Ovary (tissue), 9 donors: ENCODE measurements around the gene TBC1D22B. TPM values are rescaled to one million over a fixed set of nuclear protein-coding genes. Genes with fewer than 3 reads are reported as not detected.
"Not testable (repeated sequence)": the region's sequence is repeated elsewhere in the genome, so short reads cannot be mapped to it uniquely, and the experiment has no call there.

Experiments
- DNase-seq, 5 donors: peaks; one replicate each; pipeline ENCODE4 v3.0.0-alpha.2; 2019 to 2020
- H3K27ac ChIP-seq, 2 donors: fragments of 200-600 bp; one replicate each; pipeline versions ENCODE4 v1.5.1 to v1.8.0; 2019 to 2022
- H3K27me3 ChIP-seq: fragments of 200-600 bp; one replicate; pipeline ENCODE4 v1.8.0; 2022
- H3K36me3 ChIP-seq: fragments of 200-600 bp; sonication (generic); one replicate; pipeline ENCODE4 v1.5.1; 2019
- H3K4me1 ChIP-seq: one replicate; pipeline ENCODE4 v1.8.1; 2013; ENCODE audit warnings: mild to moderate bottlenecking, moderate library complexity; ENCODE audit not compliant: insufficient read depth
- H3K4me3 ChIP-seq: fragments of 200-600 bp; sonication (generic); one replicate; pipeline ENCODE4 v1.5.1; 2017
- H3K9me3 ChIP-seq, 2 donors: fragments of 200-600 bp in 1 of 2; sonication (generic) in 1 of 2; one replicate each; pipeline versions ENCODE4 v1.5.1 to v1.8.1; 2013 to 2019; ENCODE audit warnings: mild to moderate bottlenecking in 1 of 2, moderate library complexity in 1 of 2
- EP300 ChIP-seq: sonication (generic); formaldehyde crosslinking; IDR thresholded peaks from one replicate; pipeline ENCODE4 v1.6.1; 2017; ENCODE audit warnings: antibody characterized with exemption
- POLR2A ChIP-seq: fragments of 450-650 bp; IDR thresholded peaks from one replicate; pipeline ENCODE4 v1.6.1; 2017; ENCODE audit warnings: antibody characterized with exemption, mild to moderate bottlenecking, moderate library complexity
- WGBS, 3 donors: extraction: QIAGEN DNeasy Blood & Tissue Kit in 1 of 3; methylation state at CpG; one replicate each; pipeline versions ENCODE4 v1.1.5 to v1.1.7; 2013 to 2017; 5-methylcytosine and 5-hydroxymethylcytosine counted together
- intact Hi-C, 4 donors: fragments of 100-400 bp; cut with DNase I; formaldehyde crosslinking; loops; one replicate each; pipeline versions ENCODE4 v1.11.0 to v1.15.1; 2022 to 2023
- polyA plus RNA-seq, 2 donors: library from polyadenylated mRNA; stranded (reverse); fragments of 200-250 nt in 1 of 2; fragments of 350-450 nt in 1 of 2; fragmentation: Illumina TruSeq in 1 of 2; extraction: RNeasy Lipid Tissue Mini Kit (QIAGEN cat#74804) in 1 of 2; gene quantifications; one replicate each; pipeline ENCODE4 v1.2.3, GENCODE V29; 2013 to 2014
- total RNA-seq, 7 donors: library from RNA; depleted of rRNA in 2 of 7; stranded (reverse); fragments of >200 nt in 2 of 7; fragmentation: NEBNext Ultra II Directional in 3 of 7; extraction: Animal tissue kit (Norgen Biotek cat#: 25700) in 3 of 7; gene quantifications; one replicate each; pipeline versions ENCODE4 v1.1.0 to v1.2.4, GENCODE V29; 2016 to 2023
- TF ChIP-seq, protein P1 (sequence below), 3 donors: fragments of 450-650 bp in 2 of 3; fragments of 200-600 bp in 1 of 3; IDR thresholded peaks; one replicate each; pipeline versions ENCODE4 v1.5.1 to v1.8.0; 2016 to 2022; ENCODE audit warnings: antibody characterized with exemption in 3 of 3, mild to moderate bottlenecking in 1 of 3
- donor health status: DM: no; HTN: no; CAD: no; lungs with moderate emphysema.
- donor health status: DM: no; HTN: no; CAD: no.
- donor health status: Bipolar disorder and iron deficiency.
- donor health status: DM: yes; HTN: yes; CAD: no.
- donor health status: DM: no; HTN: no; CAD: no.
- donor health status: DM: yes; HTN: yes; CAD: no.

Gene TBC1D22B
- total and polyA plus RNA-seq, 9 donors, result 7.4 to 17.7 (median 12.8) TPM

DNA sequence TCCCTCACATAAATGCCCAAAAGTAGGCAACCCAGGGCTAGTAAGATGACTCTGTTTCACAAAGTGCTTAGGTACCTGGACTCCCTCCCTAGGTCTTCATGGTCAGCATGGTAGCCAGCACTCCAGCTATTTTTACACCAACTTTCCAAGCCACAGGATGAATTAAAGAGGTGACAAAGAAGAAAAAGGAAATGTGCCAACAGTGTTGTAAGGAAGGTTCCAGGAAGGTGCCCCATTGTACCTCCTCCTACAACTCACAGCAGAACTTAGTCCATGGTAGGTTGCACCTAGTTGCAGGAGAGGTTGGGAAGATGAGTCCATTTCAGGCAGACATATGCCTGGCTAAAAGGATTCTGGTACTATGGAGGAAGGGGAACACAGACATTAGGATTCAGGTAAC is 76.5 kb downstream of the TBC1D22B start:
- intact Hi-C loops, result no loop called here
- no peaks in the 10 kb centered on the region for H3K9me3 ChIP-seq
- no peaks in the 10 kb centered on the region for H3K27me3 ChIP-seq
- no peak overlapping the region for H3K4me3 ChIP-seq
- H3K36me3 ChIP-seq, result no peaks in the 10 kb centered on the region
- no peak overlapping the region for H3K27ac ChIP-seq
- no peaks in the 10 kb centered on the region for H3K4me1 ChIP-seq
- DNase-seq, result no peak
- TF ChIP-seq EP300 (no peak), POLR2A (no peak)
- TF ChIP-seq, protein P1, sequence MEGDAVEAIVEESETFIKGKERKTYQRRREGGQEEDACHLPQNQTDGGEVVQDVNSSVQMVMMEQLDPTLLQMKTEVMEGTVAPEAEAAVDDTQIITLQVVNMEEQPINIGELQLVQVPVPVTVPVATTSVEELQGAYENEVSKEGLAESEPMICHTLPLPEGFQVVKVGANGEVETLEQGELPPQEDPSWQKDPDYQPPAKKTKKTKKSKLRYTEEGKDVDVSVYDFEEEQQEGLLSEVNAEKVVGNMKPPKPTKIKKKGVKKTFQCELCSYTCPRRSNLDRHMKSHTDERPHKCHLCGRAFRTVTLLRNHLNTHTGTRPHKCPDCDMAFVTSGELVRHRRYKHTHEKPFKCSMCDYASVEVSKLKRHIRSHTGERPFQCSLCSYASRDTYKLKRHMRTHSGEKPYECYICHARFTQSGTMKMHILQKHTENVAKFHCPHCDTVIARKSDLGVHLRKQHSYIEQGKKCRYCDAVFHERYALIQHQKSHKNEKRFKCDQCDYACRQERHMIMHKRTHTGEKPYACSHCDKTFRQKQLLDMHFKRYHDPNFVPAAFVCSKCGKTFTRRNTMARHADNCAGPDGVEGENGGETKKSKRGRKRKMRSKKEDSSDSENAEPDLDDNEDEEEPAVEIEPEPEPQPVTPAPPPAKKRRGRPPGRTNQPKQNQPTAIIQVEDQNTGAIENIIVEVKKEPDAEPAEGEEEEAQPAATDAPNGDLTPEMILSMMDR (IDR thresholded peaks at IDR 0.05), result no peak

DNA sequence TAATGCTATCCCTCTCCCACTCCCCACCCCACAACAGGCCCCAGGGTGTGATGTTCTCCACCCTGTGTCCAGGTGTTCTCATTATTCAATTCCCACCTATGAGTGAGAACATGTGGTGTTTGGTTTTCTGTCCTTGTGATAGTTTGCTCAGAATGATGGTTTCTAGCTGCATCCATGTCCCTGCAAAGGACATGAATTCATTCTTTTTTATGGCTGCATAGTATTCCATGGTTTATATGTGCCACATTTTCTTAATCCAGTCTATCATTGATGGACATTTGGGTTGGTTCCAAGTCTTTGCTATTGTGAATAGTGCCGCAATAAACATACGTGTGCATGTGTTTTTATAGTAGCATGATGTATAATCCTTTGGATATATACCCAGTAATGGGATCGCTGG is 80.7 kb downstream of the TBC1D22B start:
- 95 to 98% (median 96%) methylated on average over 3 of the region's 3 CpGs for WGBS, 3 donors
- H3K36me3 ChIP-seq, H3K4me3 ChIP-seq, H3K27ac ChIP-seq, H3K4me1 ChIP-seq, intact Hi-C loops, DNase-seq, H3K9me3 ChIP-seq, H3K27me3 ChIP-seq: not testable (repeated sequence)

DNA sequence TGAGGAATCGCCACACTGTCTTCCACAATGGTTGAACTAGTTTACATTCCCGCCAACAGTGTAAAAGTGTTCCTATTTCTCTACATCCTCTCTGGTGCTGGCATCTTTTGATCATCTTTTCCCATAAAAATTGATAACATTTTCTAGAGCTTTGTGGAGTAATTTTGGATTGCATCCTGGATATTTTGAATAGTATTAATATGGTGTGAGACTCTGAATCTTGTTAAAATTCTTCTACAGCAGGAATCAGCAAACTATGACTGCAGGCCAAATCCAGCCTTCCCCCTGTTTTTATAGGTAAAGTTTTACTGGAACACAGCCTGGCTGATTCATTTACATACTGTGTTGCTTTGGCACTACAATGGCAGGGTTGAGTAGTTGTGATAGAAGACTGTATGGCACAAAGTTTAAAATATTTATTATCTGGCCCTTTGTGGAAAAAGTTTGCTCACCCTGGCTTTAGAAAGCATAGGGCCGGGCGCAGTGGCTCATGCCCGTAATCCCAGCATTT is 81.2 kb downstream of the TBC1D22B start:
- Histone ChIP-seq H3K4me3 (no peak overlapping the region), H3K27me3 (no peaks in the 10 kb centered on the region), H3K9me3 (no peaks in the 10 kb centered on the region), H3K4me1 (no peaks in the 10 kb centered on the region), H3K27ac (no peak overlapping the region), H3K36me3 (no peaks in the 10 kb centered on the region)
- DNase-seq, result no peak
- TF ChIP-seq, protein P1 (IDR thresholded peaks at IDR 0.05), result no peak
- no peak for TF ChIP-seq POLR2A
- no peak for TF ChIP-seq EP300
- intact Hi-C loops, result no loop called here
- 96 to 99% (median 97%) methylated on average over 5 of the region's 5 CpGs for WGBS, 3 donors

DNA sequence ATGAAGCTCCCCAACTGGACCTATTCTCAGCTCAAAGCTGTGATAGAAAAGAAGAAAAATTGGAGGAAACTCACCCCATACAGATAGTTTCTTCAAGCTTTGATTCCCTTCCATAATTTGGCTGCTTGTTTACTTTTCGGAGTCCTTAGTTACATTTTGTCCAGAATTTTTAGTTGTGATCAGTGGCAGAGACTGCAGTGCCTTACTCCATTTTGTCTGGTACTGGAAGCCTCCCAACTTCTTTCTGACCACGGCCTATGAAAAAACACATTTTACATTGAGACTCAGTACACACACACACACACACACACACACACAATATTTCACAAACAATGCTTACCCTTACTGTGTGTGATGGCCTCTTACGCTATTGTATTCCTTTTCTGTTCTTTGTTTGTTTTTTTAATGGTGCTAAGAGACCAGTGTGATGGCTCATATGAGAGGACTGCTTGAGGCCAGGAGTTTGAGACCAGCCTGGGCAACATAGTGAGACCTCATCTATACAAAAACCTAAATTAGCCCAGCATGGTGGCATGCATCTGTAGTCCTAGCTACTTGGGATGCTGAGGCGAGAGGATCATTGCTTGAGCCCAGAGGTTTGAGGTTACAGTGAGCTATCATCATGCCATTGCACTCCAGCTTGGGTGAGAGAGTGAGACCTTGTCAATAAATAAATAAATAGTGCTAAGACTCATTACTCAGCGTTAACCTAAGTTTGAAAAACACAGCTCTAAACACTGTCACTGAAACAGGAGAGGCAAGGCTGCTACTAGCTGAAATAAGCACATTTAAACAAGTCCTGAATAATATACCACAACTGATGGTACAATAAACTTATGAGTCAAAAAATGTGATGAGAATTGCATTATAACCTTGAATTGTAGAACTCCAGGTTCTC is 82.4 kb downstream of the TBC1D22B start:
- Histone ChIP-seq H3K36me3 (no peaks in the 10 kb centered on the region), H3K4me3 (no peak overlapping the region), H3K27me3 (no peaks in the 10 kb centered on the region), H3K4me1 (no peaks in the 10 kb centered on the region), H3K9me3 (no peaks in the 10 kb centered on the region), H3K27ac (no peak overlapping the region)
- intact Hi-C loops, result no loop called here
- TF ChIP-seq, protein P1 (IDR thresholded peaks at IDR 0.05), result no peak
- TF ChIP-seq EP300 (no peak), POLR2A (no peak)
- DNase-seq, result no peak
- WGBS, 3 donors, result 79 to 88% (median 86%) methylated on average over 5 of the region's 5 CpGs

DNA sequence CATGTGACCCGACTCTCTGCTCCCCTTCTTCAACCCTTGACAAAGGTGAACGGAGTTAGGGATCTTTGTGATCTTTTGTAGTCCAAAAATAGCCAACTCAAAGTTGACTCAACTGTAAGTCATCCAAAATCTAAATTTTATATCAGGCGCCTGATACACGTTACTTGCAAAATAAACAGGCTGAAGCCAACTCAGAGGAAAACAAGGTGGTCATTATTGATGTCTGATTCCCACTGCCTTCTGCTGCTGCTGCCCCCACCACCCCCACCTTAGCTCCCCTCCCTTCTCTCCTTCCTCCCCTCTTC is 83.0 kb downstream of the TBC1D22B start:
- H3K36me3 ChIP-seq, result no peaks in the 10 kb centered on the region
- no peaks in the 10 kb centered on the region for H3K4me1 ChIP-seq
- no peak for TF ChIP-seq EP300
- TF ChIP-seq, protein P1 (IDR thresholded peaks at IDR 0.05), result no peak
- no peak for TF ChIP-seq POLR2A
- H3K27ac ChIP-seq, result no peak overlapping the region
- intact Hi-C loops, result no loop called here
- no peaks in the 10 kb centered on the region for H3K9me3 ChIP-seq
- DNase-seq, result no peak
- no peak overlapping the region for H3K4me3 ChIP-seq
- H3K27me3 ChIP-seq, result no peaks in the 10 kb centered on the region
- 72 to 75% (median 72%) methylated on average over 4 of the region's 4 CpGs for WGBS, 3 donors
